Left hindlimb (tissue), 1 donor: ENCODE measurements around the gene TLX2.
"Not testable (repeated sequence)": the region's sequence is repeated elsewhere in the genome, so short reads cannot be mapped to it uniquely, and the experiment has no call there.

Experiments used
- DNase-seq: peaks from one replicate; pipeline ENCODE4 v3.0.0-alpha.2; 2018

The TLX2 gene

GRCh38 chr2:74514368-74515270, at the start of gene TLX2:
Gene TLX2 (plus strand): TSS chr2:74514450. CDS start chr2:74514807, 357 bp downstream.
- no peak for DNase-seq

GRCh38 chr2:74470742-74471141, 43.5 kb upstream of the TLX2 start:
- not testable (repeated sequence) for DNase-seq

DNA sequence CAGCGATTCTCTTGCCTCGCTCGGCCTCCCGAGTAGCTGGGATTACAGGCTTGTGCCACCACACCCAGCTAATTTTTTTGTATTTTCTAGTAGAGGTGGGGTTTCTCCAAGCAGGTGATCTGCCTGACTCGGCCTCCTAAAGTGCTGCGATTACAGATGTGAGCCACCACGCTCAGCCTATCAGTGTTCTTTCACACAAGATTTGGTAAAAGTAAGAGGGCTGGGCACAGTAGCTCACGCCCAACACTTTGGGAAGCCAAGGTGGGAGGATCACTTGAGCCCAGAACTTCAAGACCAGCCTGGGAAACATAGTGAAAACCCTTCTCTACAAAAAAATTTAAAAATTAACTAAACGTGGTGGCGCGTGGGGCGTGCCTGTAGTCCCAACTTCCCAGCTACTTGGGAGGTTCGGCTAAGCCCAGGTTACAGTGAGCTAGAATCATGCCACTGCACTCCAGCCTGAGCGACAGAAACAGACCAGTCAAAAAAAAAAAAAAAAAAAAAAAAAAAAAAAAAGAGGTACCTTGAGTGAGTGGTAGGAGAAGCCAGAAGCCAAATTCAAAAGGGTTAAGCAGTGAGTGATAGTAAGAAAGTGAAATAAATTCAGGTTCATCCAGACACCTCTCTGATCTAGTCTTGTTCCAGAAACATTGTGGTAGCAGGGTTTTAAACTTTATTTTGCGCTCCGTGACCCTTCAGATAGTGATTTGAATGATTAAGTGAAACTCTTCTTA, 42.8 kb upstream of the TLX2 start:
- no peak for DNase-seq

- peak; percentile 94 for DNase-seq
These were observed 41.9 kb upstream of the TLX2 start, which contains the start of gene MRPL53 for GRCh38 chr2:74472086-74472944. Gene MRPL53 (minus strand): TSS chr2:74472680. CDS start chr2:74472660, 20 bp downstream.

GRCh38 chr2:74472945-74473258, 41.3 kb upstream of the TLX2 start:
- no peak for DNase-seq

DNA sequence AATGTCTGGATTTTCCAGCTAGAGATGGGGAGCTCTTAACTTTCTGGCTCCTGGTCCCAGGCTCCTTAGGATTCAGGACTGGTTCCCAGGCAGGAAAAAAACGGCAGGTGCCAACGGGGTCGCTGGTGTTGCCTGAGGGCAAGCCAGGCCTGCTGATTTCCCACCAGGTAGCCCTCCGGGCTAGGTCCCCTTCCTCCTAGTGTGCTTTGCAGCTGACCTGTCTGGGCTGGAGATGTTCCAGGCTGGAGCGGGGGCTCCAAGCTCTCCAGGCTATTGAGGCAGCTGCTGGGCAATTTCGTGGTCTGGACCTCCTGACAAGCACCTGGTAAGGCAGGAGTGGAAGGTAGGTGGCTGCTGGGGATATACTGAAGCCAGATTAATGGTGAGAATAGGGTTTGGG, 39.8 kb upstream of the TLX2 start:
- no peak for DNase-seq

DNA sequence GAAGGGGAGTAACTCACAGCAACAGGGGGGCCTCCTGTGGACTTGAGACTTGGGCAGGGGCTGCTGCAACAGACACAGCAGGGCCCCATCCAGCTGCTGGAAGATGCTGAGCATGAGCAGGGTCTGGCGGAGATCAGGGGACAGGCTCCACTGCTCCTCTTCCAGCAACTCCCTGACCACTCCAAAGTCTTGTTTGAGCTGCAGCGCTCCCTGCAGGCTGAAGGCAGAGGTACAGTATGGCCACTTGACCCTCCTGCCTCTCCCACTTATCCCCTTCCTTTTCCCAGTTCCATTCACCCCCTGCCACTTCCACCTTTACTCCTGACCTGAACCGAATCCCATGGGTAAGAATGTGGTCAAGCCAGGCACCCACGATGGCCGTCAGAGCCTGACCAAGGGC, 39.4 kb upstream of the TLX2 start:
- DNase-seq, result no peak

DNA sequence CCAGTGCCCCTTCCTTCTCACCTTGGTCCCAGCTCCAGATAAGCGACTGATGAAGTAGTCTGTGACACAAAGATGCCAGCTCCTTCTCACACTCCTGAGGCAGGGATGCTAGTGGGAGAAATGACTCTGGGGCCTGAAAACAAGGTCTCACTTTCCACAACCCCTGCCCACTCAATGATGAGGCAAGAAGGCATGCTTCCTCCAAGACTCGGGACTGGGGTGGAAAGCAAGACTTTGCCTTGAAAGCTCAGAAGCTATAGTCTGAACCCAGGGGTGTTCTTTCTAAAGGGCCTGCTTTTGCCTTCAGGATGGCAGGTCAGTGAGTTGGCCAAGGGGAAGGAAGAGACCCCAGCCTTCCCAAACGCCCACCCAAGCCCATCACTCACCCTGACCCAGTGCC, 32.8 kb upstream of the TLX2 start:
- DNase-seq, result no peak

- DNase-seq, result no peak
These were observed 32.1 kb upstream of the TLX2 start for GRCh38 chr2:74481961-74482800.

- DNase-seq, result peak; percentile 97
These were observed 31.2 kb upstream of the TLX2 start, which contains the start of the genes CCDC142 and TTC31 for GRCh38 chr2:74482801-74483674. Gene CCDC142 (minus strand): TSS chr2:74482998. CDS start chr2:74482837, 161 bp downstream. Gene TTC31 (plus strand): TSS chr2:74483081. CDS start chr2:74483096, 15 bp downstream.

DNA sequence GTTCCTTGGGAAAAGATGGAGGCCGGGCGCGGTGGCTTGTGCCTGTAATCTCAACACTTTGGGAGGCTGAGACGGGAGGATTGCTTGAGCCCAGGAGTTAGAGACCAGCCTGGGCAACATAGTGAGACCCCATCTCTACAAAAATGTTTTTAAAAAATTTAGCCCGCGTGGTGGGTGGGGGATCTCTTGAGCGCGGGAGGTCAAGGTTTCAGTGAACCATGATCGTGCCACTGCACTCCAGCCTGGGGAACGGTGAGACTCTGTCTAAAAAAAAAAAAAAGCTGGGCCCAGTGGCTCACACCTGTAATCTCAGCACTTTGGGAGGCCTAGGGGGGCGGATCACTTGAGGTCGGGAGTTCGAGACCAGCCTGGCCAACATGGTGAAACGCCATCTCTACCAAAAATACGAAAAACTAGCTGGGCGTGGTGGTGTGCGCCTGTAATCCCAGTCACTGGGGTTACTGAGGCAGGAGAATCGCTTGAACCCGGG, 30.5 kb upstream of the TLX2 start:
- DNase-seq, result not testable (repeated sequence)

DNA sequence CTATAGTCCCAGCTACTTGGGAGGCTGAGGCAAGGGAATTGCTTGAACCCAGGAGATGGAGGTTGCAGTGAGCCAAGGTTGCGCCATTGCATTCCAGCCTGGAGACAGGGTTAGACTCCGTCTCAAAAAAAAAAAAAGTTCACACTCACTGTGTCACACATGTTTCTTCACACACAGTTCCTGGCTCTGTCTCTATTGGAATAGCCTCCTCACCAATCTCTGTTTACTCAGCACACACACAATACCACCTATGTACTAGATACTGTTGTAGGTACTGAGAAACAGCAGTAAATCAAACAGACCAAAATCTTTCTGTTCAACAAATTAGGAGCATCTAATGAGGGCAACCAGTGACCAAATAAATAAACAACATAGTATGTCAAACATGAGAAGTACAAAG, 28.1 kb upstream of the TLX2 start:
- no peak for DNase-seq

- DNase-seq, result no peak
These were observed 25.4 kb upstream of the TLX2 start for GRCh38 chr2:74488643-74489481.

- no peak for DNase-seq
These were observed 24.3 kb upstream of the TLX2 start for GRCh38 chr2:74489906-74490305.

GRCh38 chr2:74491648-74492544, 22.4 kb upstream of the TLX2 start:
- DNase-seq, result no peak

- no peak for DNase-seq
These were observed 20.7 kb upstream of the TLX2 start for GRCh38 chr2:74493546-74493945.

GRCh38 chr2:74495440-74495839, 18.8 kb upstream of the TLX2 start:
- DNase-seq, result no peak

DNA sequence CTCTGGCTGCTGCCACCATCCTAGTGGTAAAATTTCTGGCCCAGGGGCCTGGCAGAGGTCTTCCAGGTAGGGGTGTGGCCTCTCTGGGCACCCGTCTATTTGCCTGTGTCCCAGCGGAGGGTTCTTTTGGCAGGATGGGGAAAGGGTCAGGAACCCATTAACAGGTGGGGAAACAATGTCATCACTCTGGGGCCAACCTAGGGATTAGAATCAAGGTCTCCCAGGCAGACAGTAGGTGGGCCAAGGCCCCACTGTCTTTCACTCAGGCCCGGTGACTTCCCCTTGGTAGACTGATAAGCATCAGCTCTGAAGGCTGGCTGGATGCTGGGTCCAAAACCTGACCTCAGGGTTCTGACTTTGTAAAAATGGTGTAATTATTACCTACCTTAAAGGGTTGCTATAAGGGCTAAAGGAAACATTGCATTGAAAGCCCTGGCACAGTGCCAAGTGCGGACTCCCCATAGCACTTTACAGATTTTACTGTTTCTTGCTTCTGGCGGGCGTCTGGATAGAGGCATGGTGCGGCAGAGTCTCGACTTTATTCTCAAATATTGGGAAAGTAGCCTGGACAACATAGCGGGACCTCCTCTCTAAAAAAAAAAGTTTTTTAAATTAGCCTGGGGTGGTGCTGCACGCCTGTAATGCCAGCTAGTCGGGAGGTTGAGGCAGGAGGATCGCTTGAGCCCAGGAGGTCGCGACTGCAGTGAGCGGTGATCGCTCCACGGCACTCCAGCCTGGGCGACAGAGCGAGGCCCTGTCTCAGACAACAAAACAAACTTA, 17.1 kb upstream of the TLX2 start:
- no peak for DNase-seq
